ENCODE data around the gene ZNF366. TPM values are rescaled to one million over a fixed set of nuclear protein-coding genes. Genes with fewer than 3 reads are reported as not detected.

ZNF366 gene
- total RNA-seq, 1 donor from 2014 or later: not detected

- Histone ChIP-seq H2AFZ (ENCODE audit: low read depth, low read length) (no peak overlapping the region), H4K20me1 (ENCODE audit: insufficient read depth, low read length) (no peaks in the 10 kb centered on the region), H3K4me2 (ENCODE audit: low read length) (no peak overlapping the region), H3K9ac (ENCODE audit: low read length) (no peak overlapping the region), H3K27ac (ENCODE audit: low read depth, low read length) (no peak overlapping the region), H3K36me3 (ENCODE audit: insufficient read depth, low read length) (no peaks in the 10 kb centered on the region), H3K9me3 (ENCODE audit: insufficient read depth, low read depth, low read length) (no peaks in the 10 kb centered on the region), H3K79me2 (ENCODE audit: insufficient read depth, low read length) (no peaks in the 10 kb centered on the region), H3K4me3 (ENCODE audit: insufficient read depth, low read depth, low read length) (no peak overlapping the region), H3K27me3 (ENCODE audit: insufficient read depth, low read length) (no peaks in the 10 kb centered on the region), H3K4me1 (ENCODE audit: insufficient read depth, low read length) (no peaks in the 10 kb centered on the region)
- FAIRE-seq: no peak
- peaks cover 16% of the 10 kb centered on the region for H3K9me3 Mint-ChIP-seq (ENCODE audit: unreplicated experiment)
- peaks cover 13% of the 10 kb centered on the region for H3K4me1 Mint-ChIP-seq (ENCODE audit: low read depth, unreplicated experiment)
- TF ChIP-seq EZH2 (IDR thresholded peaks at IDR 0.05; ENCODE audit: insufficient read depth, low read length) (no peak), CTCF (IDR thresholded peaks at IDR 0.05; ENCODE audit: insufficient read depth, low read depth, low read length) (peak; percentile 40)
- H3K27ac Mint-ChIP-seq (ENCODE audit: unreplicated experiment): peak overlapping the region; percentile 23
- no peak for DNase-seq (ENCODE audit: low read depth)
- H3K4me3 Mint-ChIP-seq (ENCODE audit: unreplicated experiment): no peak overlapping the region
- H3K27me3 Mint-ChIP-seq (ENCODE audit: low read depth, unreplicated experiment): peaks cover 3% of the 10 kb centered on the region
- peaks cover 3% of the 10 kb centered on the region for H3K36me3 Mint-ChIP-seq (ENCODE audit: low read depth, unreplicated experiment)
These were observed 104.1 kb downstream of the ZNF366 start for GRCh38 chr5:72402959-72403628.

GRCh38 chr5:72402381-72402890, 104.8 kb downstream of the ZNF366 start:
- Mint-ChIP-seq H3K27ac (ENCODE audit: unreplicated experiment) (no peak overlapping the region), H3K27me3 (ENCODE audit: low read depth, unreplicated experiment) (peaks cover 3% of the 10 kb centered on the region), H3K9me3 (ENCODE audit: unreplicated experiment) (peaks cover 16% of the 10 kb centered on the region), H3K36me3 (ENCODE audit: low read depth, unreplicated experiment) (peaks cover 3% of the 10 kb centered on the region), H3K4me1 (ENCODE audit: low read depth, unreplicated experiment) (peaks cover 12% of the 10 kb centered on the region), H3K4me3 (ENCODE audit: unreplicated experiment) (no peak overlapping the region)
- no peaks in the 10 kb centered on the region for H3K36me3 ChIP-seq (ENCODE audit: insufficient read depth, low read length)
- no peak for TF ChIP-seq EZH2 (IDR thresholded peaks at IDR 0.05; ENCODE audit: insufficient read depth, low read length)
- no peak for TF ChIP-seq CTCF (IDR thresholded peaks at IDR 0.05; ENCODE audit: insufficient read depth, low read depth, low read length)
- H3K9ac ChIP-seq (ENCODE audit: low read length): no peak overlapping the region
- H3K79me2 ChIP-seq (ENCODE audit: insufficient read depth, low read length): no peaks in the 10 kb centered on the region
- DNase-seq (ENCODE audit: low read depth): peak; percentile 61
- H3K27me3 ChIP-seq (ENCODE audit: insufficient read depth, low read length): no peaks in the 10 kb centered on the region
- no peak overlapping the region for H3K4me3 ChIP-seq (ENCODE audit: insufficient read depth, low read depth, low read length)
- no peak overlapping the region for H3K4me2 ChIP-seq (ENCODE audit: low read length)
- no peaks in the 10 kb centered on the region for H4K20me1 ChIP-seq (ENCODE audit: insufficient read depth, low read length)
- no peak for FAIRE-seq
- H3K4me1 ChIP-seq (ENCODE audit: insufficient read depth, low read length): no peaks in the 10 kb centered on the region
- H2AFZ ChIP-seq (ENCODE audit: low read depth, low read length): no peak overlapping the region
- H3K9me3 ChIP-seq (ENCODE audit: insufficient read depth, low read depth, low read length): no peaks in the 10 kb centered on the region
- no peak overlapping the region for H3K27ac ChIP-seq (ENCODE audit: low read depth, low read length)

- H3K27ac Mint-ChIP-seq (ENCODE audit: unreplicated experiment): no peak overlapping the region
- no peak overlapping the region for H3K4me3 Mint-ChIP-seq (ENCODE audit: unreplicated experiment)
- H3K9me3 Mint-ChIP-seq (ENCODE audit: unreplicated experiment): peaks cover 16% of the 10 kb centered on the region
- Histone ChIP-seq H3K9me3 (ENCODE audit: insufficient read depth, low read depth, low read length) (no peaks in the 10 kb centered on the region), H3K4me2 (ENCODE audit: low read length) (no peak overlapping the region), H3K36me3 (ENCODE audit: insufficient read depth, low read length) (no peaks in the 10 kb centered on the region), H4K20me1 (ENCODE audit: insufficient read depth, low read length) (no peaks in the 10 kb centered on the region), H3K79me2 (ENCODE audit: insufficient read depth, low read length) (no peaks in the 10 kb centered on the region), H3K27me3 (ENCODE audit: insufficient read depth, low read length) (no peaks in the 10 kb centered on the region), H3K9ac (ENCODE audit: low read length) (no peak overlapping the region), H2AFZ (ENCODE audit: low read depth, low read length) (no peak overlapping the region), H3K27ac (ENCODE audit: low read depth, low read length) (no peak overlapping the region), H3K4me3 (ENCODE audit: insufficient read depth, low read depth, low read length) (no peak overlapping the region), H3K4me1 (ENCODE audit: insufficient read depth, low read length) (no peaks in the 10 kb centered on the region)
- DNase-seq (ENCODE audit: low read depth): no peak
- peaks cover 3% of the 10 kb centered on the region for H3K27me3 Mint-ChIP-seq (ENCODE audit: low read depth, unreplicated experiment)
- peaks cover 3% of the 10 kb centered on the region for H3K36me3 Mint-ChIP-seq (ENCODE audit: low read depth, unreplicated experiment)
- no peak for FAIRE-seq
- peaks cover 11% of the 10 kb centered on the region for H3K4me1 Mint-ChIP-seq (ENCODE audit: low read depth, unreplicated experiment)
- TF ChIP-seq EZH2 (IDR thresholded peaks at IDR 0.05; ENCODE audit: insufficient read depth, low read length): no peak
These were observed 106.3 kb downstream of the ZNF366 start for GRCh38 chr5:72400950-72401349.

All from astrocyte (in vitro differentiated cells and primary cell).